ENCODE data around the gene RBM12.
"Not testable (repeated sequence)": the region's sequence is repeated elsewhere in the genome, so short reads cannot be mapped to it uniquely, and the experiment has no call there.

Gene RBM12

GRCh38 chr20:35705894-35706293, 41.2 kb upstream of the RBM12 start:
- 96 to 100% methylated on average over 5 to 10 of the region's 11 CpGs for WGBS, 2 experiments (ENCODE audit: insufficient coverage in 2 of 2)
- H3K4me1 ChIP-seq (ENCODE audit: control insufficient read depth, insufficient read depth, low read length, poor library complexity, severe bottlenecking); H3K9me3 ChIP-seq (ENCODE audit: control insufficient read depth, low read length); H3K27ac ChIP-seq (ENCODE audit: low read depth, low read length, severe bottlenecking); H3K4me3 ChIP-seq (ENCODE audit: extremely low read depth, insufficient read depth, low read length, poor library complexity, severe bottlenecking): not testable (repeated sequence)
- peaks cover 65% of the 10 kb centered on the region for H3K36me3 ChIP-seq (ENCODE audit: control insufficient read depth, insufficient read depth, low read length)

GRCh38 chr20:35704514-35705261, 40.0 kb upstream of the RBM12 start:
- H3K9me3 ChIP-seq (ENCODE audit: control insufficient read depth, low read length), result no peaks in the 10 kb centered on the region
- WGBS, 2 experiments (ENCODE audit: insufficient coverage in 2 of 2), result 100% methylated on average over 1 to 2 of the region's 5 CpGs
- no peak overlapping the region for H3K4me3 ChIP-seq (ENCODE audit: extremely low read depth, insufficient read depth, low read length, poor library complexity, severe bottlenecking)
- no peaks in the 10 kb centered on the region for H3K4me1 ChIP-seq (ENCODE audit: control insufficient read depth, insufficient read depth, low read length, poor library complexity, severe bottlenecking)
- H3K27ac ChIP-seq (ENCODE audit: low read depth, low read length, severe bottlenecking), result no peak overlapping the region
- H3K36me3 ChIP-seq (ENCODE audit: control insufficient read depth, insufficient read depth, low read length), result peaks cover 55% of the 10 kb centered on the region

GRCh38 chr20:35702824-35703695, 38.4 kb upstream of the RBM12 start:
- Histone ChIP-seq H3K27ac (ENCODE audit: low read depth, low read length, severe bottlenecking) (peak overlapping the region; percentile 50), H3K4me3 (ENCODE audit: extremely low read depth, insufficient read depth, low read length, poor library complexity, severe bottlenecking) (no peak overlapping the region), H3K9me3 (ENCODE audit: control insufficient read depth, low read length) (no peaks in the 10 kb centered on the region), H3K36me3 (ENCODE audit: control insufficient read depth, insufficient read depth, low read length) (peaks cover 55% of the 10 kb centered on the region), H3K4me1 (ENCODE audit: control insufficient read depth, insufficient read depth, low read length, poor library complexity, severe bottlenecking) (no peaks in the 10 kb centered on the region)
- WGBS, 2 experiments (ENCODE audit: insufficient coverage in 2 of 2), result 80% methylated on average over 1 of the region's 4 CpGs; no CpG with 5 or more reads in 1 of the 2 experiments

GRCh38 chr20:35702051-35702823, 37.5 kb upstream of the RBM12 start:
- WGBS, 2 experiments (ENCODE audit: insufficient coverage in 2 of 2), result 95 to 96% methylated on average over 10 of the region's 12 CpGs
- H3K27ac ChIP-seq (ENCODE audit: low read depth, low read length, severe bottlenecking), result peak overlapping the region; percentile 50
- H3K36me3 ChIP-seq (ENCODE audit: control insufficient read depth, insufficient read depth, low read length), result peaks cover 52% of the 10 kb centered on the region
- no peaks in the 10 kb centered on the region for H3K9me3 ChIP-seq (ENCODE audit: control insufficient read depth, low read length)
- no peaks in the 10 kb centered on the region for H3K4me1 ChIP-seq (ENCODE audit: control insufficient read depth, insufficient read depth, low read length, poor library complexity, severe bottlenecking)
- H3K4me3 ChIP-seq (ENCODE audit: extremely low read depth, insufficient read depth, low read length, poor library complexity, severe bottlenecking), result no peak overlapping the region

DNA sequence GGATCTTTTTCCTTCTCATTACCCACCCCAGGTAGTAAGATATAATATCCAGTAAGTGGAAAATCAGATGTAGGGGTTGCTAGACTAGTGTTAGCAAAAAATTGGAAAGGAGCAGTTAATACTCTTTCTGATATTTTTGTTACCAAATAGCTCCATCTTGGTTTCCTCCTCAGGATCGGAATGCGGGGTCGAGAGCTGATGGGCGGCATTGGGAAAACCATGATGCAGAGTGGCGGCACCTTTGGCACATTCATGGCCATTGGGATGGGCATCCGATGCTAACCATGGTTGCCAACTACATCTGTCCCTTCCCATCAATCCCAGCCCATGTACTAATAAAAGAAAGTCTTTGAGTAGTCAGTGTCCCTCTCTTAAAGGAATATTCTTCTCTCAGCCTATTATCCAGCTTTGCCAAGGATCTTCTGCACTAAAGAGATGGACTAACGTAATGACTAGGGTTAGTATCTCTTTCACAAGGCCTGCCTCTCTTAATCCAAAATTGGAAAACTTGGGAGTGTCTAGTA, 36.0 kb upstream of the RBM12 start:
- WGBS, 2 experiments (ENCODE audit: insufficient coverage in 2 of 2), result 88 to 100% methylated on average over 4 to 6 of the region's 7 CpGs
- Histone ChIP-seq H3K36me3 (ENCODE audit: control insufficient read depth, insufficient read depth, low read length) (peaks cover 38% of the 10 kb centered on the region), H3K27ac (ENCODE audit: low read depth, low read length, severe bottlenecking) (no peak overlapping the region), H3K4me3 (ENCODE audit: extremely low read depth, insufficient read depth, low read length, poor library complexity, severe bottlenecking) (peak overlapping the region; percentile 87), H3K4me1 (ENCODE audit: control insufficient read depth, insufficient read depth, low read length, poor library complexity, severe bottlenecking) (no peaks in the 10 kb centered on the region), H3K9me3 (ENCODE audit: control insufficient read depth, low read length) (no peaks in the 10 kb centered on the region)

- peaks cover 38% of the 10 kb centered on the region for H3K36me3 ChIP-seq (ENCODE audit: control insufficient read depth, insufficient read depth, low read length)
- peak overlapping the region; percentile 87 for H3K4me3 ChIP-seq (ENCODE audit: extremely low read depth, insufficient read depth, low read length, poor library complexity, severe bottlenecking)
- peak overlapping the region; percentile 88 for H3K27ac ChIP-seq (ENCODE audit: low read depth, low read length, severe bottlenecking)
- 29% methylated on average over 4 of the region's 6 CpGs; no CpG with 5 or more reads in 1 of the 2 experiments for WGBS, 2 experiments (ENCODE audit: insufficient coverage in 2 of 2)
- no peaks in the 10 kb centered on the region for H3K9me3 ChIP-seq (ENCODE audit: control insufficient read depth, low read length)
- H3K4me1 ChIP-seq (ENCODE audit: control insufficient read depth, insufficient read depth, low read length, poor library complexity, severe bottlenecking), result no peaks in the 10 kb centered on the region
Observed at GRCh38 chr20:35699957-35700624, 35.4 kb upstream of the RBM12 start.

DNA sequence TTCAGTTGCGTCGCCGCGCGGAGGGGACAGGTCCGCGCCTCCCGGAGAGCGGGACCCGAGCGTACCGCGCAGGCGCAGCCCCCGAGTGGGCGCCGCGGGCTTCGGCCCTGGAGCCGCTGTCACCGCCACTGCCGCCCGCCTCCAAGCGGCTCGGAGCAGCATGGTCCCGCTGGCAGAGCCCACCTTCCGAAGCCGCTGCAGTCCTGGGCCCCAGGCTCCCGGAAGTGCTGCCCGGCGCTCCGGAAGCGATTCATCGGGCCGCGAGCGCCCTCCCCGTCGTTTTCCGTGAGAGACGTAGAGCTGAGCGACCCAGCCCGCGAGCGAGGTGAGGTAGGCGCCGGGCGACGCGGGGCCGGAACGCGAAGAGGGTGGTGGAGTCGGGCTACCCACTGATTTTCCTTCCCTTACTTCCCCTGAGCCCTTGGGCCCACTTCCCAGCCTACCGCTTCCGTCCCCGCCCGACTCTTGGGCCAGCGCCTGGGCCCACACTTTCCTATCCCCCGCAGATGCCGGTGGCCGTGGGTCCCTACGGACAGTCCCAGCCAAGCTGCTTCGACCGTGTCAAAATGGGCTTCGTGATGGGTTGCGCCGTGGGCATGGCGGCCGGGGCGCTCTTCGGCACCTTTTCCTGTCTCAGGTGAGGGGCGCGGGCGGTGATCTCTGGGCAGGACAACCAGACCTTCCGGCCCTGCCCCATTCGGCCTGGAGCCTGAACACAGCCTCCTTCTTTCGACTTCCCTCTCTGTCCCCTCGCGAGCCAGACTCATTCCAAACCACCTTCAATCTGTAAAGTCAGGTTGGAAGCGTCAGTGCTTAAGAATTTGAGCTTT, 34.6 kb upstream of the RBM12 start, which contains the start of the genes NFS1 and ROMO1:
Gene NFS1 (minus strand): TSS at position 226 of the 830 bp plus-strand sequence. CDS start 64 bp downstream, at position 162.
Gene ROMO1 (plus strand): TSS at position 279 of the 830 bp plus-strand sequence. CDS start 228 bp downstream, at position 507.
- Histone ChIP-seq H3K4me3 (ENCODE audit: extremely low read depth, insufficient read depth, low read length, poor library complexity, severe bottlenecking) (peak within 1 kb of the TSS; percentile 87), H3K4me1 (ENCODE audit: control insufficient read depth, insufficient read depth, low read length, poor library complexity, severe bottlenecking) (no peaks in the 10 kb centered on the region), H3K9me3 (ENCODE audit: control insufficient read depth, low read length) (no peaks in the 10 kb centered on the region), H3K27ac (ENCODE audit: low read depth, low read length, severe bottlenecking) (peak within 1 kb of the TSS; percentile 88), H3K36me3 (ENCODE audit: control insufficient read depth, insufficient read depth, low read length) (peaks cover 31% of the 10 kb centered on the region)
- WGBS, 2 experiments (ENCODE audit: insufficient coverage in 2 of 2), result 0 to 1% methylated on average over 67 to 77 of the region's 81 CpGs

GRCh38 chr20:35698298-35699126, 33.8 kb upstream of the RBM12 start:
- H3K27ac ChIP-seq (ENCODE audit: low read depth, low read length, severe bottlenecking), result peak overlapping the region; percentile 88

More at GRCh38 chr20:35698298-35699126, 33.8 kb upstream of the RBM12 start:
- 12 to 13% methylated on average over 36 of the region's 37 CpGs for WGBS, 2 experiments (ENCODE audit: insufficient coverage in 2 of 2)
- peaks cover 23% of the 10 kb centered on the region for H3K36me3 ChIP-seq (ENCODE audit: control insufficient read depth, insufficient read depth, low read length)
- H3K4me3 ChIP-seq (ENCODE audit: extremely low read depth, insufficient read depth, low read length, poor library complexity, severe bottlenecking), result peak overlapping the region; percentile 87
- H3K4me1 ChIP-seq (ENCODE audit: control insufficient read depth, insufficient read depth, low read length, poor library complexity, severe bottlenecking), result no peaks in the 10 kb centered on the region
- no peaks in the 10 kb centered on the region for H3K9me3 ChIP-seq (ENCODE audit: control insufficient read depth, low read length)

Measured in mesodermal cell (in vitro differentiated cells).